ENCODE data around the gene ANGEL2. TPM values are rescaled to one million over a fixed set of nuclear protein-coding genes. Genes with fewer than 3 reads are reported as not detected.
A peak's percentile ranks its signal among the peaks of the same experiment; 100 is the strongest.

Gene ANGEL2
- total RNA-seq, 1 donor from 2014 or later = 33.1 TPM

DNA sequence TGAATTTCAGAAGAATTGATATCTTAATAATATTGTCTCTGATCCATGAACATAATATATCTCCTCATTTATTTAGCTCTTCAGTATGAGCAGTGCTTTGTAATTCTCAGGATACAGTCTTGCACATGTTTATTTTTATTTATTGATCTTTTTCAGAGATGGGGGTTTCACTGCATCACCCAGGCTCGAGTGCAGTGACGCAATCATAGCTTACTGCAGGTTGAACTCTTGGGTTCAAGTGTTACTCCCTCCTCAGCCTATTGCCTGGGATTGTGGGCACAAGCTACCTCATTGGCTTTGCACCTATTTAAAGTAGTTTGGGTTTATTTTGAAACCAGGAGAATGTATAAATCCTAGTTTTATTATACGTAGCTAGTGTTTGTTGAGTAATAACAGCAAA is 40.1 kb upstream of the ANGEL2 start:
- DNase-seq = no peak
- Mint-ChIP-seq H3K4me1 (ENCODE audit: low read depth, unreplicated experiment) (peaks cover 9% of the 10 kb centered on the region), H3K4me3 (ENCODE audit: unreplicated experiment) (no peak overlapping the region), H3K27me3 (ENCODE audit: unreplicated experiment) (peaks cover 1% of the 10 kb centered on the region), H3K36me3 (ENCODE audit: unreplicated experiment) (peaks cover 5% of the 10 kb centered on the region), H3K9me3 (ENCODE audit: unreplicated experiment) (peaks cover 3% of the 10 kb centered on the region), H3K27ac (ENCODE audit: unreplicated experiment) (no peak overlapping the region)
- TF ChIP-seq CTCF (IDR thresholded peaks at IDR 0.05; ENCODE audit: partially characterized antibody, unreplicated experiment) = no peak

- TF ChIP-seq CTCF (IDR thresholded peaks at IDR 0.05; ENCODE audit: partially characterized antibody, unreplicated experiment) = no peak
- no peak overlapping the region for H3K27ac Mint-ChIP-seq (ENCODE audit: unreplicated experiment)
- no peak for DNase-seq
- H3K9me3 Mint-ChIP-seq (ENCODE audit: unreplicated experiment) = peaks cover 3% of the 10 kb centered on the region
- H3K4me1 Mint-ChIP-seq (ENCODE audit: low read depth, unreplicated experiment) = peaks cover 9% of the 10 kb centered on the region
- no peak overlapping the region for H3K4me3 Mint-ChIP-seq (ENCODE audit: unreplicated experiment)
- H3K27me3 Mint-ChIP-seq (ENCODE audit: unreplicated experiment) = peaks cover 4% of the 10 kb centered on the region
- H3K36me3 Mint-ChIP-seq (ENCODE audit: unreplicated experiment) = peaks cover 13% of the 10 kb centered on the region
Measured at GRCh38 chr1:213054733-213055591, 39.3 kb upstream of the ANGEL2 start.

GRCh38 chr1:213054142-213054541 is 38.5 kb upstream of the ANGEL2 start:
- peaks cover 9% of the 10 kb centered on the region for H3K4me1 Mint-ChIP-seq (ENCODE audit: low read depth, unreplicated experiment)
- H3K36me3 Mint-ChIP-seq (ENCODE audit: unreplicated experiment) = peaks cover 10% of the 10 kb centered on the region
- peaks cover 4% of the 10 kb centered on the region for H3K27me3 Mint-ChIP-seq (ENCODE audit: unreplicated experiment)
- no peak for DNase-seq
- no peak overlapping the region for H3K4me3 Mint-ChIP-seq (ENCODE audit: unreplicated experiment)
- peaks cover 3% of the 10 kb centered on the region for H3K9me3 Mint-ChIP-seq (ENCODE audit: unreplicated experiment)
- TF ChIP-seq CTCF (IDR thresholded peaks at IDR 0.05; ENCODE audit: partially characterized antibody, unreplicated experiment) = no peak
- no peak overlapping the region for H3K27ac Mint-ChIP-seq (ENCODE audit: unreplicated experiment)

DNA sequence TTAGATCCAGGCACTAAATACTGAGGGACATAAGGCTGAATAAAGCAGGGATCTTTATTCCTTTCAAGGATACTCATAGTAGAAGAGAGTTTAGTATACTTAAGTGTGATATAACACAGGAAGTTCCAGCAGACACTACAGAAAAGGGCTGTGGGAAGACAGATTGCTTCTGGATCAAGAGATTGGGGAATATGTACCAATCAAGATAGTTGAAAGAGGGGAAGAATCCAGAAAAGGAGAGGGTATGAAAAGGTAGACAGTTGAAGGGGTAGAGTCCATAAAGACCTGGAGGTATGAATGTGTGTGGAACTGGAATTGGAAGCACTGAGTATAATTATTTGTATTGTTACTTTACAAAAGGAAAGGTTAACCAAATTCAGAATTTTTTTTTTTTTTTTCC is 37.8 kb upstream of the ANGEL2 start:
- no peak for TF ChIP-seq CTCF (IDR thresholded peaks at IDR 0.05; ENCODE audit: partially characterized antibody, unreplicated experiment)
- Mint-ChIP-seq H3K27ac (ENCODE audit: unreplicated experiment) (no peak overlapping the region), H3K27me3 (ENCODE audit: unreplicated experiment) (peaks cover 4% of the 10 kb centered on the region), H3K36me3 (ENCODE audit: unreplicated experiment) (peaks cover 8% of the 10 kb centered on the region), H3K9me3 (ENCODE audit: unreplicated experiment) (peaks cover 3% of the 10 kb centered on the region), H3K4me3 (ENCODE audit: unreplicated experiment) (no peak overlapping the region), H3K4me1 (ENCODE audit: low read depth, unreplicated experiment) (peaks cover 9% of the 10 kb centered on the region)
- no peak for DNase-seq

- peaks cover 9% of the 10 kb centered on the region for H3K4me1 Mint-ChIP-seq (ENCODE audit: low read depth, unreplicated experiment)
- peaks cover 3% of the 10 kb centered on the region for H3K9me3 Mint-ChIP-seq (ENCODE audit: unreplicated experiment)
- no peak for TF ChIP-seq CTCF (IDR thresholded peaks at IDR 0.05; ENCODE audit: partially characterized antibody, unreplicated experiment)
- peak overlapping the region; percentile 99 for H3K4me3 Mint-ChIP-seq (ENCODE audit: unreplicated experiment)
- peaks cover 4% of the 10 kb centered on the region for H3K27me3 Mint-ChIP-seq (ENCODE audit: unreplicated experiment)
- peak overlapping the region; percentile 87 for H3K27ac Mint-ChIP-seq (ENCODE audit: unreplicated experiment)
- DNase-seq = no peak
- peaks cover 8% of the 10 kb centered on the region for H3K36me3 Mint-ChIP-seq (ENCODE audit: unreplicated experiment)
Measured at GRCh38 chr1:213051881-213052202, 36.2 kb upstream of the ANGEL2 start.
